Glutamatergic neuron (in vitro differentiated cells): ENCODE data around the gene ULK4. TPM values are rescaled to one million over a fixed set of nuclear protein-coding genes. Genes with fewer than 3 reads are reported as not detected.

Experiments used
- DNase-seq: peaks from one replicate; pipeline ENCODE4 v3.0.0; 2022
- H3K27ac Mint-ChIP-seq: one replicate; pipeline ENCODE4 v1.8.0; 2020; ENCODE audit warnings: mild to moderate bottlenecking, mixed read lengths, inconsistent platforms; ENCODE audit not compliant: unreplicated experiment
- H3K27me3 Mint-ChIP-seq: one replicate; pipeline ENCODE4 v1.8.0; 2020; ENCODE audit warnings: mild to moderate bottlenecking, moderate library complexity, mixed read lengths, inconsistent platforms; ENCODE audit not compliant: unreplicated experiment
- H3K36me3 Mint-ChIP-seq: one replicate; pipeline ENCODE4 v1.8.0; 2020; ENCODE audit warnings: mild to moderate bottlenecking, mixed read lengths, inconsistent platforms; ENCODE audit not compliant: unreplicated experiment
- H3K4me1 Mint-ChIP-seq: one replicate; pipeline ENCODE4 v1.8.0; 2020; ENCODE audit warnings: mild to moderate bottlenecking, low read depth, mixed read lengths, inconsistent platforms; ENCODE audit not compliant: unreplicated experiment
- H3K4me3 Mint-ChIP-seq: one replicate; pipeline ENCODE4 v1.8.0; 2020; ENCODE audit warnings: mild to moderate bottlenecking, mixed read lengths, inconsistent platforms; ENCODE audit not compliant: unreplicated experiment
- H3K9me3 Mint-ChIP-seq: one replicate; pipeline ENCODE4 v1.8.0; 2020; ENCODE audit warnings: mild to moderate bottlenecking, moderate library complexity, mixed read lengths, inconsistent platforms; ENCODE audit not compliant: unreplicated experiment
- CTCF ChIP-seq: fragments of 200-600 bp; sonication (generic); IDR thresholded peaks from one replicate; pipeline ENCODE4 v1.5.0; 2021; ENCODE audit not compliant: partially characterized antibody, unreplicated experiment
- total RNA-seq: library from RNA; stranded (reverse); fragmentation: NEBNext Ultra II Directional; extraction: Animal tissue kit (Norgen Biotek cat#: 25700); gene quantifications from one replicate; pipeline ENCODE4 v1.2.1, GENCODE V29; 2021; ENCODE audit not compliant: unreplicated experiment

ULK4 gene
- total RNA-seq, 1 donor from 2014 or later: 9.7 TPM

GRCh38 chr3:41334426-41334825 is 627.5 kb downstream of the ULK4 start:
- Mint-ChIP-seq H3K4me1 (peaks cover 22% of the 10 kb centered on the region), H3K27me3 (no peaks in the 10 kb centered on the region), H3K9me3 (peaks cover 1% of the 10 kb centered on the region), H3K27ac (no peak overlapping the region), H3K4me3 (no peak overlapping the region), H3K36me3 (no peaks in the 10 kb centered on the region)
- no peak for TF ChIP-seq CTCF
- DNase-seq: no peak

GRCh38 chr3:41331041-41331440 is 630.9 kb downstream of the ULK4 start:
- TF ChIP-seq CTCF: no peak
- peaks cover 13% of the 10 kb centered on the region for H3K4me1 Mint-ChIP-seq

GRCh38 chr3:41330465-41330864 is 631.4 kb downstream of the ULK4 start:
- Mint-ChIP-seq H3K4me1 (peaks cover 11% of the 10 kb centered on the region), H3K27me3 (no peaks in the 10 kb centered on the region), H3K27ac (no peak overlapping the region), H3K36me3 (no peaks in the 10 kb centered on the region), H3K4me3 (no peak overlapping the region), H3K9me3 (no peaks in the 10 kb centered on the region)
- TF ChIP-seq CTCF: no peak
- no peak for DNase-seq

More at GRCh38 chr3:41331041-41331440, 630.9 kb downstream of the ULK4 start:
- no peak for DNase-seq
- no peaks in the 10 kb centered on the region for H3K9me3 Mint-ChIP-seq
- no peak overlapping the region for H3K27ac Mint-ChIP-seq
- no peaks in the 10 kb centered on the region for H3K27me3 Mint-ChIP-seq
- no peak overlapping the region for H3K4me3 Mint-ChIP-seq
- H3K36me3 Mint-ChIP-seq: no peaks in the 10 kb centered on the region

GRCh38 chr3:41329881-41330280 is 632.0 kb downstream of the ULK4 start:
- no peaks in the 10 kb centered on the region for H3K36me3 Mint-ChIP-seq
- no peak overlapping the region for H3K4me3 Mint-ChIP-seq
- H3K27ac Mint-ChIP-seq: no peak overlapping the region
- peaks cover 11% of the 10 kb centered on the region for H3K4me1 Mint-ChIP-seq
- TF ChIP-seq CTCF: no peak
- DNase-seq: no peak
- no peaks in the 10 kb centered on the region for H3K9me3 Mint-ChIP-seq
- no peaks in the 10 kb centered on the region for H3K27me3 Mint-ChIP-seq

GRCh38 chr3:41328926-41329325 is 633.0 kb downstream of the ULK4 start:
- H3K27me3 Mint-ChIP-seq: no peaks in the 10 kb centered on the region
- peaks cover 11% of the 10 kb centered on the region for H3K4me1 Mint-ChIP-seq
- H3K4me3 Mint-ChIP-seq: no peak overlapping the region
- H3K9me3 Mint-ChIP-seq: no peaks in the 10 kb centered on the region
- TF ChIP-seq CTCF: no peak
- DNase-seq: no peak
- H3K36me3 Mint-ChIP-seq: no peaks in the 10 kb centered on the region
- no peak overlapping the region for H3K27ac Mint-ChIP-seq
